GM18526 (cell line): ENCODE measurements around the gene GNB1L.

Experiments
- POLR2A ChIP-seq: IDR thresholded peaks from 3 replicates; pipeline ENCODE4 v1.6.1; 2011; ENCODE audit not compliant: insufficient read length; ENCODE audit errors: extremely low read depth

Gene GNB1L

GRCh38 chr22:19892925-19893324 lies 38.3 kb upstream of the GNB1L start:
- no peak for TF ChIP-seq POLR2A

DNA sequence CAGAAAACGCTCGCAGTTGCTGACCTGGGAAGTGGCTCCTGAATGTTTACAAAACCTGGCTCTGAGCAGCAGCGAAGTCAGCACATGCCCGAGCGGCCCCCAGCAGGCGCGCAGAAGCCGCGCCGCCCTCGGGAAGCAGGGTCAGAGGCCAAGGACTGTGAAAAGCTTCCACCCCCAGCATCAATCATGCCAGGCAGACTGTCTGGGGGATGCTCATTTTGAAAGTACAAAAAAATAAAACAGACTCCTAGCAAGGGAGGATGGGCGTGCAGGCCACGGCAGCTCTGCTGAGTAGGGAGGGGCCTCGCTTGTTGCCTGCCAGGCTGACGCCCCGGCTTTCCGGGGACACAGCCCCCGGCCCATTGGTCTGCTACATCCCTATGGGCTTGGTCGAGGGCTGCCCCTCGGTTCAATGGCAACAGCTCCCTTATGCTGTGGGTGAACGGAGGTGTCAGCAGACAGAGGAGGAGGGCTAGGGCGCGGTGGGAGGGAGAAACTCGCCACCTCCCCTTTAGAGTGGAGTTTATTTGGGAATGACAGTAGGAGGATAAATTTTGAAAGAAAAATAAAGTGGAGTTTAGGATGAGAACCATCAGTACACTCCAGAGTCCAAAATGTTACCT lies 37.7 kb upstream of the GNB1L start:
- TF ChIP-seq POLR2A = no peak

GRCh38 chr22:19891317-19892256 lies 36.9 kb upstream of the GNB1L start:
- no peak for TF ChIP-seq POLR2A

DNA sequence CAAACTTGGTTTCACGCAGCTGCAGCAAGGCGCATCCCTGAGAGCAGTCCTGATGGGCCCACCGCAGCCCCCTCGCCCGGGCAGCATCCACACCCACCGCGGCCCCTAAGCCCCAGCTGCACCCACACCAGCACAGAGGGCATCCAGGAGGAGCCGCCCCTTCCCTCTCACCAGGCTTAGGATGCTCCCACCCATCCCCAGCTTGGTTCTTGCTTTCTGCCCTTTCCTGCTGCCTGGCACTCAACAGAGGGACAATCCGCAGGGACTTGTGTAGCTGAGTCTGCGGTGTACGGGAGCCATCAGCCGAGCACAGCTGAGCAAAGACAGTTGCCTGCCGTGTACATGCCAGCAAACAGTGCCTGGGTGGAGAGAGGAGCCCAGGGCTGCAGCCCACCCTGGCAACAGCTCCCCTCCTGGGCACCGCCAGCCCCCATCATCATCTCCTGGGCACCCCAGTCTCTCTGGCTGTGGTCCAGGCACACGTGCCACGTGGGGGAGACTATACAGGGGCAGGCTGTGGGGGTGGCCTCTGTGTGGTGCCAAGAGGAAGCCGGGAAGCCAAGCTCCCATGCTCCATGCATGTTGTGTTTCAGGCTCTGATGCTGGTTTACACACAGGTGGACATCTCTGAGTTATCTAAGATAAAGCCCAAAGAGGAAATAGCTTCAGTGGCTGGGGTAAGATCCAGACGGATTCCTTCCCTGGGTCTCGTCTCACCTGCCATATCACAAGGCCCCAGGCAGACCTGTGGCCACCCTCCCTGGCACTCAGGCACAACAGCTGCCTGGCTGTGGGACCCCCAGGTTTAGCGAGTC lies 36.0 kb upstream of the GNB1L start:
- TF ChIP-seq POLR2A = no peak

- TF ChIP-seq POLR2A = no peak
These were observed 35.3 kb upstream of the GNB1L start for GRCh38 chr22:19889951-19890350.

DNA sequence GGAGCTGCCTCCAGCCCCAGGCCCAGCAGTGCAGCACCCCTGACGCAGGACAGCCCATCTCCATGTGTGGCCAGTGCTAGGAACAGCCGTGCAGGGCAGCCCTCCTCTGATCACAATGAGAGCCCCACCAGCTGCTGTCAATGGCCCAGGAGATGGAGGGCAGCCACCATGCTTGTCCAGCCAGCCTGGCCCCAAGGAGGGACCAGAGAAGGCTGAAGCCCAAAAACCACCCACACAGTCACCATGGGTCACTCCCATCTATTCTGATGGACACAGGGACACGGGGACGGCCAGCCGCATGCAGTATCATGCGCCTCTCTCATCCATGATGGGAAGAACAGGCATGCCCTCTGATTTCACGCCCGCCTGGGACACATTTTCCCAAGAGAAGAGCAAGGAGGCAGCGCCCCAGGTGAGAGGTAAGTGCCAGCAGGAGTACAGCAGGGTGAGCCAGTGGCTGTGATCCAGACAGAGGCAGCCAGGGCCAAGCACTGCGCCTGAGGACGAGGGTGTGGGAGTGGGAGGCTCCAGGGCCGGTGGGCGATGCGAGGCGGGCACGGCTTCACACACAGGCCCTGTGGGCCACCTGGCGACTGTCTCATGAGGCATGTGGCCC lies 33.6 kb upstream of the GNB1L start:
- TF ChIP-seq POLR2A = no peak

DNA sequence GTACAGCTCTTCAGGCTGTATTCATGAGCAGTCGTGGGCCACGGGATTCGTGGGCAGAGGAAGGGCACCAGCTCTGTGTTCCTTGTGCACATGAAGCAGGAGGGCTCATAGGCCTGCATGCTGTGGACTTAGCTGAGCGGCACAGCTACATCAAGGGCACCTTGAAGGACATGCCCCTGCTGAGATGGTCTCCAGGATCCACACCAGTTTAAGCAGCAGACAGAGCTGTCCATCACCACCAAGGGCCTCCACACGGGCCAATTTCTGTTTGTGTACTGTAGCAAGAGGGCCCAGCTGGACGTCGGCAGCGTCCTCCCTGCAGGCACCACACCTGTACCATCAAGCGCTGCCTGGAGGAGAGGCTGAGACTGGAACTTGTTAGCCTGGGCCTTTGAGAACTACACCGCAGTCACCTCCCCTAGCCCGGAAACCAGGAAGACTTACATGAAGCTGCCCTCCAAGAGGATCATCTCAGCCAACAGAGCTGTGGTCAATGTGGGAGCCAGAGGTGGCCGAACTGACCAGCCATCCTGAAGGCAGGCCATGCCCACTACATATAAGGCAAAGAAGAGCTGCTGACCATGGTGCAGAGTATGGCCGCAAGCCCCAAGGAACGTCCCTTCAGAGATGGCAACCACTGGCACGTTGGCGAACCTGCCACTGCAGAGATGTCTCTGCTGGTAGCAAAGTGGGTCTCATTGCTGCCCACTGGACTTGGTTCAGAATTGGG lies 32.7 kb upstream of the GNB1L start:
- TF ChIP-seq POLR2A = no peak

DNA sequence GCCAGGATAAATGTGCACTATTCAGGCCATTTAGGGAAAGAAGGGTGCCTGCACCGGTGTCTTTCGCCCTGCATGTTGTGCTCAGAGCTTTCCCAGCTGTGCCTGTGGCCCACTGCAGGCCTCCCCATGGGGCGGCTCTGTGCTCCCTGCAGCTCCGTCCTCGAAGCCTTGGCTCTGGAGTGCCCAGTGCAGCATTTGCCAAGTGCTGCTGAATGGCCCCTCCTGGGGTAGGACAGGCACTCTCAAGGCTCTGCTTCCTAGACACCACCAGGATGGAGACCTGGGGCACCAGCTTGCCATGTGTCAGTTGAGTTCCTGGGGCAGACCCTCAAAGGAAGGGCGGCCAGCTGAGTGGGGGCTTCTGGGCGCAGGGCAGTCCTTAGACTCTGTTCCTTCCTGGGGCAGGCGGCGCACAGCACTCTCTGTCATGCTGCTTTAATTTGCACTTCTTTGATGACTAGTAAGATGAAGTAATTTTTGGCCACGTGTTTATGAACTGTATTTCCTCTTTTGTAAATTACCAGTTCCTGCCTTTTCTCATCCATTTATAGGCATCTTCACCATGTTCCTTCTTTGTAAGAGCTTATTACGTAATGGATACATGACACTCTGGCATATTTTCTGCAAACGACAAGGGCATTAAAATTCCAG lies 32.1 kb upstream of the GNB1L start:
- TF ChIP-seq POLR2A = no peak

DNA sequence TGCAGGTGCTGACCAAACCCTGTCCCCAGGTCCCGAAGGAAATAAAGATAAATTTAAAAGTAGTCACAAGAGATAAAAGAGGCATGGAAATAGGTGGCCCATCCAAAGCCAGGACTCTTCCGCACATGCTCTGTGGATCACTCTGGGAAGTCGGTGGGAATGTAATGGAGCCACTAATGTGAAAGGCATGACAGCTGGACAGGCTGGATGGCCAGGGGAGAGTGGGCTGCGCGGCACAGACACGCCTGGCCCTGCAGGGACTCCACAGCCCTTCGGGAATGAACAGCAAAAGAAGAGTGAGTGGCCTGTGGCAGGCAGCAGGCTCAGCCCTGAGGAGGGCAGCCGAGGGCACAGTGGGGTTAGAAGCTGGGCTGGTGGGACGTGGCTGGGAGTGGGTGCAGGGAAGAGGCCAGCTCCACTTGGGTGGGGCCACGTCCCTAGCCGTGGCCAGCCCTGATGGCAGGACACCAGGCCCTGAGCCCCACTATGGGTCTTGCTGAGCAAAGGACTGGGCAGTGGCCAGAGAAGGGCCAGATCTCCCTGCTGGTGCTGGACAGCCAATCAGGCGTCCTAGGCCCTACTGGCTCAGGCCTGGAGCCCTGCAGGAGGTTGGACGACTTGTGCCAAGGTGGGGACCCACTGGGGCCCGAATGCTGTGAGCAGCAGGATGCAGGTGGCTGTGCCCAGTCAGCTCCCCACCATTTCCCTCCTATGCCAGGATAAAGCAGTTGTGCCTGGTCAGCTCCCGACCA lies 31.3 kb upstream of the GNB1L start:
- TF ChIP-seq POLR2A = no peak

- no peak for TF ChIP-seq POLR2A
These were observed 30.5 kb upstream of the GNB1L start for GRCh38 chr22:19884954-19885751.

GRCh38 chr22:19884161-19884953 lies 29.7 kb upstream of the GNB1L start:
- TF ChIP-seq POLR2A = no peak

GRCh38 chr22:19882446-19883381 lies 28.0 kb upstream of the GNB1L start:
- TF ChIP-seq POLR2A = no peak
